Measurements from ENCODE around the gene CRACDL. TPM values are rescaled to one million over a fixed set of nuclear protein-coding genes. Genes with fewer than 3 reads are reported as not detected.

The CRACDL gene
- 0.94 TPM for total RNA-seq

GRCh38 chr2:98935777-98936352 lies at the start of gene CRACDL:
CRACDL (minus strand) TSS chr2:98936225; CDS start chr2:98846800, 89,425 bp downstream.

Small RNAs within 50 kb of the gene (small RNA-seq; reads per million reads assigned to genes)
- gene RNU4-84P (ENCODE audit: low replicate concordance) (0.18 reads per million), gene RNU7-46P (ENCODE audit: low replicate concordance) (not detected)

Other genes with a start within 250 kb of the CRACDL start
- gene MGAT4A, start 205.1 kb downstream of the CRACDL start, total RNA-seq, result 36.0 TPM
- 1.6 TPM for gene C2orf15, start 205.5 kb upstream of the CRACDL start, total RNA-seq
- 25.4 TPM for gene TSGA10, start 218.7 kb upstream of the CRACDL start, total RNA-seq
- gene LIPT1, start 218.7 kb upstream of the CRACDL start, total RNA-seq, result 4.7 TPM
- gene MITD1, start 244.8 kb upstream of the CRACDL start, total RNA-seq, result 21.6 TPM
- gene MRPL30, start 245.0 kb upstream of the CRACDL start, total RNA-seq, result 69.5 TPM

All from parietal lobe (tissue), 2 donors.